HG03139 (cell line): Measurements from ENCODE around the gene PPP2R3B.
"Not testable (repeated sequence)": the region's sequence is repeated elsewhere in the genome, so short reads cannot be mapped to it uniquely, and the experiment has no call there.

Experiments
- ATAC-seq: cut with Tn5 transposase; IDR thresholded peaks from one replicate; pipeline ENCODE4 v1.9.1; 2021; ENCODE audit not compliant: unreplicated experiment

PPP2R3B gene

DNA sequence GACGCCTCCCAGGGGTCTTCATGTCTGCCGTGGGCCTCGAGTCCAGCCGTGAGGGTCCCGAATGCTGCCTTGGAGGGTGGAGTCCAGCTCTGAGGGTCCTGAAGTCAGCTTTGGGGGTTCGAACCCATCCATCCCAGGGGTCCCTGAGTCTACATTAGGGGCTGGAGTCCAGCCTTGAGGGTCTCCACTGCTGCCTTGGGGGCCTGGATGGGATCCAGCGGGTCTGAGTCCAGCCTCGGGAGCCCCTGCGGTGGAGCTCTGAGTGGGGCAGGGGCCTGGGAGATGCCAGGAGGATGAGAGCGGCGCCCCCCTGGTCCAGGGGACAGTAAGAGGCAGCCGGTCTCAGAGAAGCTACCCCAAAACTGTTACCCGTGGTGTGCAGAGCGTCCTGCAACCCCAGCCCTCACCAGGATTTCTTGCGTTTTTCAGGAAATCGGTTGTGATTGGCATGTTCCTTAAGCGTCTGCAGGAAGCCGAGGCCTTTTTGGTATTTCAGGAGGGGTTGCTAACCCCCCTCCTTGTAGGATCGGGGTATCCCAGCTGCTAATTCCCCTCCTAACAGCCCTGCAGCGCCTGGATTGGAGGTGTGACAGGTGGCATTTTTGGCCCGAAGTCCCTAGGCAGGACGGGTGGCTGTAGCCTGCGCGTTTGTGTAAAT lies 66.5 kb downstream of the PPP2R3B start:
- no peak for ATAC-seq

DNA sequence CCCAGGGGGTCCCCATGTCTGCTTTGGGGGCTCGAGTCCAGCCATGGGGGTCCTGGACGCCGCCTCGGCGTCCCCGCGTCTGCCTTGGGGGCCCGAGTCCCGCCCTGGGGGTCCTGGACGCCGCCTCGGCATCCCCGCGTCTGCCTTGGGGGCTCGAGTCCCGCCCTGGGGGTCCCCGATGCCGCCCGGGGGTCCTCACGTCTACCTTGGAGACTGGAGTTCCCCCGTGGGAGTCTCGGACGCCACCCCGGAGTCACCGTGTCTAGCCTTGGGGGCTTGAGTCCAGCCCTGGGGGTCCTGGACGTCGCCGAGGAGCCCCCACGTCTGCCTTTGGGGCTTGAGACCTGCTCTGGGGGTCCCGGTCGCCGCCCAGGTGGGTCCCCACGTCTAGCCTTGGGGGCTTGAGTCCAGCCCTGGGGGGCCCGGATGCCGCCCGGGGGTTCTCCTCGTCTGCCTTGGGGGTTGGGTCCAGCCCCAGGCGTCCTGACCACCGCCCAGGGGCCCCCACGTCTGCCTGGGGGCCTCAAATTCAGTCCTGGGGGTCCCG lies 67.1 kb downstream of the PPP2R3B start:
- ATAC-seq, result no peak

DNA sequence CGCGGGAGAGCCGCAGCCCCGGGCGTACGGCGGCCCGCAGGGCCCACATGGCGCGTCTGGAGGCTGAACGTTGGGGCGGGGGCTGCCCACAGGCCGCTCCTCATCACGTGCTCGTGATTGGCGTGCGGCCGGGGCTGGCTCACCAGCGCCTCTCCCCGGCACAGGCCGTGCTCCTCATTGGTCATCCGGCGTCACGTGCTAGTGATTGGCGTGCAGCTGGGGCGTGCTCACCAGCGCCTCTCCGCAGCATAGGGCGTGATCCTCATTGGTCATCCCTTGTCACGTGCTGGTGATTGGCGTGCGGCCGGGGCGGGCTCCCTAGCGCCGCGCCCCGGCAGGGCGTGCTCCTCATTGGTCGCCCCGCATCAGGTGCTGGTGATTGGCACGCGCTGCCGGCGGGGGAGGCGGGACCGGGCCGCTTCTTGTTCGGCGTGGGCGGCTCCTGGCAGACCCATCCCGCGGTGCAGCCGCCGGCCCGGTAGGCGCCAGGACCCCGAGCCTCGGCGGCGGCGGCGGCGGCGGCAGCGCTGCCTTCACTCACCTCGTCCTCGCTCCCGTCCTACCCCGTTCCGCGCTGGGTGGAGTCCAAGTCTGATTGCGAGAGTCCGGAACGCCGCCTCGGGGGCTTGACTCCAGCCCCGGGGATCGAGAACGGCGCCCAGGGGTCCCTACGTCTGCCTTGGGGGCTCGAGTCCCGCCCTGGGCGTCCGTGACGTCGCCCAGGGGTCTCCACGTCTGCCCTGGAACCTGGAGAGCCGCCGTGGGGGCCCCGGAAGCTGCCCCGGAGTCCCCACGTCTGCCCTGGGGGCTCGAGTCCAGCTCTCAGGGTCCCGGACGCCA lies 67.7 kb downstream of the PPP2R3B start, which contains the start of gene GTPBP6:
GTPBP6 (minus strand) TSS at position 58 of the 840 bp plus-strand sequence; CDS start at position 49, 9 bp downstream.
- ATAC-seq, result peak; percentile 71

DNA sequence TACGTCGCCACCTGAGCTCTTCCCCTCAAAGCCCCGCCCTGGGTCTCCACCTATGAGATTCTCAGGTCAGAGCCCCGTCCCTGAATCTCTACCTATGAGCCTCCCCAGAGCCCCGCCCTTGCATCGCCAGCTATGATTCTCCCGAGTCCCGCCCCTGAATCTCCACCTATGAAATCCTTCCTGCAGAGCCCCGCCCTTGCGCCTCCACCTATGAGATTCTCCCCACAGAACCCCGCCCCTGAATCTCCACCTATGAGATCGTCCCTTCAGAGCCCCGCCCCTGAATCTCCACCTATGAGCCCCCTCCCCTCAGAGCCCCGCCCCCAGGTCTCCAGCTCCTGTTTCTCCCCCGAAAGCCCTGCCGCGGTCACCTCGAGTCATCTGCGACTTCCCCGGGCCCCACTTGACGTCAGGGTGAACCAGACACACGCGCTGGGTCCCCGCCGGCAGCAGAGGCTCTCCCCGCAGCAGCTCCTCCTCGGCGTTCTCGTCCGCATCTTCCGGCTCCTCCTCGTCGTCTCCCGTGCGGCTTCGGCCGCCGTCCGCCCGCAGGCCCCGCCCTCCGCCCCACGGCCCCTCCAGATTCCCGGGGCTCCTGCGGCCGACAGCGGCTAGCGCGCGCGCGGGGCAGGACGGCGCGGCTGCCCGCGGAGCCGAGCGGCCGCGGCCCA lies 68.5 kb downstream of the PPP2R3B start:
- ATAC-seq, result peak; percentile 55

DNA sequence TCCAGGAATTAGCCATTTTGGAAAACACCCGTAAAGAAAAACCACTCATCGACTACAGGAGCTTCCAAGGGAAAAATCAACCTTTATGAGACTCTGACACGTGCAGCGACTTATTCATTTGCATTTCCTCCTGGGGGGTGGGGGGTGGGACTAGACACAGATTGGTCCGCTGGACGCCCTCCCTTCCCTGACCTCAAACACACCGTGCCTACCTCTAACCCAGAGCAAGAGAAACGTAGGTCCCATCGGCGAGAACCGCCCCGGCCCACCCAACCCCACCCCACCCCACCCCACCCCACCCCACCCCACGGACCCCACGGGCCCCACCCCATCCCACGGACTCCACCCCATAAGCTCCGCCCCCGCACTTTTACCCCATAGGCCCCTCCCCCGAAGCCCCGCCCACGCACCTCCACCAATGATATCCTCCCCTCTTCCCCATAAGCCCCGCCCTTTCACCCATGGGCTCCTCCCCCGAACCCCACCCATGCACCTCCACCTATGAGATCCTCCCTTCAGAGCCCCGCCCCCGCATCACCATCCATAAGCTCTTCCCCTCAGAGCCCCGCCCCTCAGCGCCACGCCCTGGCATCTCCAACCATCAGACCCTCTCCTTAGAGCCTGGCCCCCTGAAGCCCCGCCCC lies 69.2 kb downstream of the PPP2R3B start:
- no peak for ATAC-seq

DNA sequence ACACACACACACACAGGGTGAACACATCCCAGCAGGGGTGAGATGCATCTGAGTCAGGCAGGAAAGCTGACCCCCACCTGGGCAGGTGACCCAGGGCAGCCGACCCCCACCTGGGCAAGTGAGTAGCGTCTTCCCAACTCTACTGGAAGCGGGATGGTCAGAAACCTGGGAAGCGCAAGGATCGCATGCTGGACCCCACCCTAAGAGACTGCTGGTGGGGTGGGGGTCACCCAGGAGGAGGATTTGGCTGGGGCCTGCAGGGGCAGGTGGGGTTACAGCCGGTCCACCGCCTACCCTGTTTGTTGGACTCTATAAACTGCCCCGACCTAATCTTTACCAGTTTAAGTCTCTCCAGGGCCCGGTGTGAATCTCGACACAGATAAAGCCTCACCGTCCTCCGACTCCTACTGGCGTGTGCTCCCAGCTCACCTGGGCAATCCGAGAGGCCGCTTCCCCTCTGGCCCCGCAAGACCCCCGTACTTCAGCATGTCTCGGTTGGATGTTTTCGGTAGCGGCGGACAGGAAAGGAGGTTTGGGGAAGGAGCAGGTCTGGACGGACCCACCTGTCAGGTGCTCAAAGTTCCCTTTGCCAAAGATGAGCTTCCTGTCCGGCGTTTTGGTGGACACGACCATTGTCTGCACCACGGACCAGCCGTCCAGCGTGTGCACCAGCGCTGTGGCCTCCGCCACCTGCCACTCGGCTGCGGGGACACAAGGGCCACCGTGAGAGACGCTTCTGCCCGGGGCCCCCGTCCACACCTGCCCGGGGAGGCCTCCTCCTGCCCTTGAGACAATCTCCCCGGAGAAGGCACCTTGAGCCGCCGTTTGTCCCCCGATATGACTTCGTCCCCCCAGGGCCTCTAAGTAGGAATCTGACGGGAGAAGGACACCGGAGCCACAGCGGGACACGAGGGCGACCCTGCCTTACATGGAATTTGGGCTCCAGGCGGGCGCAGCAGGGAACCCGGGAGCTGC lies 70.1 kb downstream of the PPP2R3B start:
- ATAC-seq, result no peak

DNA sequence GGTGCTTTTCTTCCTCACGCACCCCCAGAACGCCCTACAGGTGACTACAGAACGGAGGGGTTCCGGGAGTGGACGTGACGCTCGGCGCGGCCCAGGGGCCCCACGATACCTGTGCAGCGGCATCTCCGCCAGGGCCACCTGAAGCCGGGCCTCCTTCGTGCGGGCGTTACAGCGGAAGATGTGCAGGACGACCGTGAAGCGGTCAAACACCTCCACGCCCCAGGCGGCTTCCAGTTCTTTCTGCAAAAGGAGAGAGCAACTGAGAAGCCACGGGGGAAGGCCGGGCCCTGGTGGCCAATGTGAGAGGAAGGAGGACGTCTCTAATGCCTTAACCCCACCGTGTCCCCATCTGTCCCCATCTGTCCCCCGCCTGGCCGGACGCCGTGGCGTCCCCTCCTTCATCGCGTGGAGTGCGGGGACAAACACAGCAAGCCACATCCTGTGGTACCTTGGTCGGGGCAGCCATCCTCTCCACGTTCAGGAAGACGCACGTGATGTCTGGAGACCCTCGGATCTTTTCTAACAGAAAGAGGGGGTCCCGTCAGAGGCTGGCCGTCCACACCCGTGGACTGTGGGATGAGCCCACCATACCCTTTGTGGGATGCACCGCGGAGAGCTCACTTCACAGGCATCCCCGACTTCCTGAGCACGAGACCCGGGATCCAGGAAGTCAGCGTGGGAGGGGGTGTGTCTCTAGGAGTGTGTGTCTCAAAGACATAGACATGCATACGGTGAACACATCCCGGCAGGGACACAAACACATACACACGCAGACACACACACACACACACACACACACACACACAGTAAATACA lies 71.7 kb downstream of the PPP2R3B start:
- no peak for ATAC-seq

DNA sequence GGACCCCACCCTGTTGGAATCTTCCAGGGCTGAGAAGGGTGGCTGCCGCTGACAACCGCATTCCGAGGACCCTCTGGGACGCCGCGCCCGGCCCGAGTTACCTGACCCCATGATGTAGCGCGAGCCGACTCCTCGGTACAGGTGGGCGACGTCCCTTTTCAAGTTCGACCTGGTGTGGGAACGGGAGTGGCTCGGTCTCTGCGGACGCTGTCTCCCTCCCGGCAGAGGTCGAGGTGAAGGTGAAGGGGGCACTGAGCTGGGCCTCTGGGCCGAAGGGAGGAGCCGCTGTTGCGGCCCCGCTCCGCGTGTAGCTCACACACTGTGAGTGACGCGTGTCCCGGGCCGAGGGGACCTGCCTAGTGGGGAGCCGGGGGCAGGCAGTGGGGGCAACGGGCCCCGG lies 72.7 kb downstream of the PPP2R3B start:
- no peak for ATAC-seq

DNA sequence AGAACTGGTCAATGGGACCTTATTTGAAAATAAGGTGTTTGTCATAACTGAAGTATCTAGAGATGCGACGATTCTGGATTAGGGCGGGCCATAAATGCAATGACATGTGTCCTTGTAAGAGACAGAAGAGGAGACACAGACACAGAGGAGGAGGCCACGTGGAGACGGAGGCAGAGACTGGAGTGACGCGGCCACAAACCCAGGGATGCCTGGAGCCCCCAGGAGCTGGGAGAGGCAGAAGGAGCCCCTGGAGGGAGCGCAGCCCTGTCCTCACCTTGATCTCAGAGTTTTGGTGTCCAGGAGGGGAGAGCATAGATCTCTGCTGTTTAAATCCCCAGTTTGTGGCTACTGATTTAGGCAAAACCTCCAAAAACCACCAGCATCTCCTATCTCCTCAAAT lies 73.2 kb downstream of the PPP2R3B start:
- ATAC-seq, result no peak

DNA sequence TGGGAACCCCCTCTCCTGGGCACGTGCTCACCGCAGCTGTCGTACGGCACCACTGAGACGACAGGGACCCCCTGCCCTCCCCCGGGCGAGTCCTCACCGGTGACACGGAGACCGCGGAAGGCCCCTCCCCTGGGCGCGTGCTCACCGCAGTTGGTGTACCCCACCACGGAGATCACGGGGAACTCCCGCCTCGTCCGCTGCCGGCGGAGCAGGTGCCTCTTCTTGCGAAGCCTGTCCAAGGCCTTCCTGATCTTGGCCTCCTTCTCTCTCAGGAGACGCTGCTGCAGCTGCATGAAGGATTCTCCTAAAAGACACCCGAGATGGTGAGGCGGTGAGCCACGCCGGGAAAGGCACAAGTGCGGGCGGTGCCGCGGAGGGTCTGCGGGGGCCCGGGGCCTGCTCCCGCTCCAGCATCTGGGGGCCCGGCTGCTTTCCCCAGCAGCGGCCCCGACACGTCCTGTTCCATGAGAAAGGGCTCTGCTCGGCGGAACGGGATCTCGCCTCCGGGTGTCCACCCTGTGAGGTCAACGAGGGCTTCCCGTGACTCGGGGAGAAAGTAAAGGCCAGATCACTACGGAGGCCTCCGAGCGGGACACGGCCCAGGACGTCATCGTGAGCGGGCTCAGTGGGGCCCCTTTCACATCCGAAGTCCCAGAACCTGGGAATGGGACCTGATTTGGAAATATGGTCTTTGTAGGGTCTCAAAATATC lies 73.9 kb downstream of the PPP2R3B start:
- no peak for ATAC-seq

DNA sequence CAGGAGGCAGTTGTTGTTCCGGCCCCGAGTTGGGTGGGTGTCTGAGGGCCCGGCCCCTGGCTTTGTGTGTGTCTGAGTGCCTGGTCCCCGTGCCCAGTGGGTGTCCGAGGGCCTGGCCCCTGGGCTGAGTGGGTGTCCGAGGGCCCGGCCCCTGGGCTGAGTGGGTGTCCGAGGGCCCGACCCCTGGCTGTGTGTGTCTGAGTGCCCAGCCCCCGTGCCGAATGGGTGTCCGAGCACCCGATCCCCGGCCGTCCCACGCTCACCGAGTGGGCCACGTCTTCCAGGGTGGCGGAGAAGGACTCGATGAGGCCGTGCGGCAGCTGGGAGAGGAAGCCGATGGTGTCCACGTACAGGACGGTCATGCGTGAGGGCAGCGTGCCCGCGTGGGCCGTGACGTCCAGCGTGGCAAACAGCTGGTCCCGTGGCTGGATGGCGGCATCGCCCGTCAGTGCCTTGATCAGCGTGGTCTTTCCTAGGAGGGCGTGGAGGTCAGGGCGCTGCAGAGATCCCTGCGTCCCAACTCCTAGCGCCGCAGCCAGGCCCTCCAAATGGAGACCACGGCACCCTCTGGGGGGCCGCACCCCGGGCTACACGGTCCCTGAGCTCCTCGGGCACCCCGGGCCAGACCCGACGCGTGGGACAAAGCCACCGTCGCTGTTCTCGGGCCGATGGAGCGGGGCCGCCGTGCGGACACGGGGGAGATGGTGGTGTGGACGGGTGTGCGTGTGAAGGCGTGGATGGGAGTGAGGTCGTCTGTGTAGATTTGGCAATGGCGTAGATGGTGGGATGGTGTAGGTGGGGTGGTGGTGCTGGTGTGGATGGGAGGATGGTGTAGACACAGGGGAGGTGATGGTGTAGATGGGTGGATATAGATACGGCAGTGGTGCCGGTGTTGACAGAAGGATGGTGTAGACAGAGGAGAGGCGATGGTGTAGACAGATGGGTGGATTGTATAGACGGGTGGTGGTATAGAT lies 75.3 kb downstream of the PPP2R3B start:
- ATAC-seq, result no peak

DNA sequence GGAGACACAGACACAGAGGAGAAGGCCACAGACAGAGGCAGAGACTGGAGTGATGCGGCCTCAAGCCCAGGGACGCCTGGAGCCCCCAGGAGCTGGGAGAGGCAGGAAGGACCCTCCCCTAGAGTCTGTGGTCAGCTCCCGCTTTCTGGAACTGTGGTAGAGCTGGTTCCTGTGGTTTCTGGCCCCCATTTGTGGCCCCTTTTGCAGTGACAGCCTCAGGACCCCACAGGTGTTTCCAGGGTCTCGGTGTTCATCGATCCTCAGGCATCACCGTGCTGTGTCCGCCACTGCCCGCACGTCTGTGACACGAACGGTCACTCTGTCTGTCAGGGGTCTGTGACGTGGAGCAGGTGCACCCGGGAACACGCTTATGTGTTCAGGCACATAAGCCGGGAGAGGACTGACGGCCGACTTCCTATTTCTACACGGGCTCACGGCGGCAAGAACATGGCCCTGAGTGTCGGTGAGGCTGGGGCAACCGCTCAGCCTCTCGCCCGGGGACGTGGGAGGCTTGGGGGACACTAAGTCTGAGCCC lies 76.0 kb downstream of the PPP2R3B start:
- ATAC-seq, result no peak

DNA sequence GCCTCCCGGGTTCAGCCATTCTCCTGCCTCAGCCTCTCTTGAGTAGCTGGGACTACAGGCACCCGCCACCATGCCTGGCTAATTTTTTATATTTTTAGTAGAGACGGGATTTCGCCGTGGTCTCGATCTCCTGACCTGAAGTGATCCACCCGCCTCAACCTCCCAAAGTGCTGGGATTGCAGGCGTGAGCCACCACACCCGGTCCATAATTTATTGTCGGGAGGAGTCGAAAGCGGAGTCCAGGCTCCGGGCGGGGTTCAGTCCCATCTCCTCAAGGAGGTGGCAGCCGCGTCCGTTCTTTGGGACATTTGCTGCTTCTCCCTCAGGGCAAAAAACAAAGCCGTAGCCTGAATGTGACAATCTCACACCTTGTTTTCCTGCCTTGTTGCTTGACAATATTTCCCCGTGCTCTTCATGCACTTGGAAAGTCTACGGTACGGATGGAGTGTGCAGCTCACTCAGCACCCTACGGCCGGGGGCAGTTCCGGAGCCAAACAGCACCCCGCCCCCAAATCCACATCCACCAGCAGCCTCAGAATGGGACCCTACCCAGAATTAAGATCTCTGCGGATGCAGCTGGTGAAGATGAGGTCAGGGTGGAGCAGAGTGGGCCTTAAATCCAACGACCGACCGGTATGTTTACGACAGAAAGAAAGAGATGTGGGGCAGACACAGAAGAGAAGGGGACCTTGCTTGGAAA lies 77.7 kb downstream of the PPP2R3B start:
- ATAC-seq, result no peak

DNA sequence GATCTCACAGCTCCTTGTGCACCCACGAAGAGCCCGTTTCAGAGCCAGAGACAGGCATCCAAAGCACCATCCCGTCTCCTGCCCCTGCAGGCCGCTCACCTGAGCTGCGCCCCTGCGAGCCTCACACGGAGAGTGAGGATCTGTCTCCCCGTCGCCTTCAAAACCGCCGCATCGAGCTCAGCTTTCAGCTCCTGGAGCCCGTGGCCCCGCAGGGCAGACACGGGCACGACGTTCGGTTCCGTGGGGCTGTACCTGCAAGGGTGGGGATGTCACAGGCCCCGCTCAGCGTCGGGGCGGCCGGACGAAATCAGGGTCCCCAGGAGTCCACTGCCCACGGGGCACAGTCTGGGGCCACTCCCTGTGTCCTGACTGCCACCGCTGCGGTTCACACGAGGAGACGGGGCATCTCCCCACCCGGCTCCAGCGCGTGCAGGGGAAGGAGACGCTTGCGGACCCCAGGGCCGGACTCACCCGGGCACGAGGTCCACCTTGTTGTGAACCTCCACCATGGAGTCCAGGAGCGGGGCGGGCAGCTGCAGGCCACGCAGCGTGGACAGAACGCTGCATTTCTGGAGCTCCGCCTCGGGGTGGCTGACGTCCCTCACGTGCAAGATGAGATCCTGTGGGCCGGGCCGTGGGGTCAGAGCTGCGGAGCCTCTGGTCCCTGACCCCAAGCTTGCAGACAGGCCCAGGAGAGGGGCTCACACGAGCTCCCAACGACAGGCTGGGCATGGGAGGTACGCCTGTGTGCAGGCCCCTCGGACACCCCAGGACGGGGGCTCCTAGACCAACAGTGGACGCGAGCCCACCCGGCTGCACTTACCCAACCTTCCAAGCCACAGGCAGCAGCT lies 79.2 kb downstream of the PPP2R3B start:
- ATAC-seq, result no peak

DNA sequence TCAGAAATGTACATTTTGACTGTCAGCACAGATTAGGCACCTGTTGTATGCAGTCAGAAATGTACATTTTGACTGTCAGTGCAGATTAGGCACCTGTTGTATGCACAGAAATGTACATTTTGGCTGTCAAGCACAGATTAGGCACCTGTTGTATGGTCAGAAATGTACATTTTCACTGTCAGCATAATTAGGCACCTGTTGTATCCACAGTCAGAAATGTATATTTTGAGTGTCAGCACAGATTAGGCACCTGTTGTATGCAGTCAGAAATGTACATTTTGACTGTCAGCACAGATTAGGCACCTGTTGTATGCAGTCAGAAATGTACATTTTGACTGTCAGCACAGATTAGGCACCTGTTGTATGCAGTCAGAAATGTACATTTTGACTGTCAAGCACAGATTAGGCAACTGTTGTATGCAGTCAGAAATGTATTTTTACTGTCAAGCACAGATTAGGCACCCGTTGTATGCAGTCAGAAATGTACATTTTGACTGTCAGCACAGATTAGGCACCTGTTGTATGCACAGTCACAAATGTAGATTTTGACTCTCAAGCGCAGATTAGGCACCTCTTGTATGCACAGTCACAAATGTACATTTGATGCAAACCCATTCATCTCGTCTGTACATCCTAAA lies 80.0 kb downstream of the PPP2R3B start:
- not testable (repeated sequence) for ATAC-seq
